H1 (cell line): Measurements from ENCODE around the gene PPARGC1A. TPM values are rescaled to one million over a fixed set of nuclear protein-coding genes. Genes with fewer than 3 reads are reported as not detected.

Source experiments
- CTCF ChIA-PET: fragments of 300-600 bp; sonication (Branson Sonifier 250); formaldehyde crosslinking; loops from one replicate; lab custom pipeline; 2021; ENCODE audit not compliant: partially characterized antibody; lab: Charles Lee
- POLR2A ChIA-PET: fragments of 300-600 bp; sonication (Branson Sonifier 250); formaldehyde crosslinking; loops from one replicate; lab custom pipeline; 2021; ENCODE audit warnings: inconsistent platforms; ENCODE audit not compliant: partially characterized antibody; lab: Charles Lee
- DNase-seq, 2 experiments: peaks; one replicate each; pipeline versions ENCODE4 v3.0.0 to v3.0.0-alpha.2; 2010 to 2022; ENCODE audit warnings: low spot score in 2 of 2, low read depth in 1 of 2, mixed read lengths in 1 of 2
- FAIRE-seq: peaks from 2 replicates; lab custom pipeline; 2011; peaks lifted over from hg19 to GRCh38; lab: Jason Lieb, UNC
- H2AFZ ChIP-seq: 2 replicates; pipeline ENCODE4 v1.8.1; 2012; ENCODE audit warnings: low read length, inconsistent platforms
- H2AK5ac ChIP-seq: 2 replicates; pipeline ENCODE4 v1.6.1; 2013; ENCODE audit warnings: low read depth, low read length
- H2BK120ac ChIP-seq: replicated peaks from 2 replicates; pipeline ENCODE3; 2013; ENCODE audit warnings: low read depth, low read length, inconsistent platforms
- H2BK12ac ChIP-seq: 2 replicates; pipeline ENCODE4 v1.6.1; 2013; ENCODE audit warnings: low read depth, low read length
- H2BK15ac ChIP-seq: 2 replicates; pipeline ENCODE4 v1.6.1; 2013; ENCODE audit warnings: low read length
- H2BK20ac ChIP-seq: 2 replicates; pipeline ENCODE4 v1.6.1; 2013; ENCODE audit warnings: low read length
- H2BK5ac ChIP-seq: 2 replicates; pipeline ENCODE4 v1.6.1; 2013; ENCODE audit warnings: low read depth, low read length
- H3K14ac ChIP-seq: 2 replicates; pipeline ENCODE4 v1.6.1; 2013; ENCODE audit warnings: inconsistent platforms; ENCODE audit not compliant: insufficient read length
- H3K18ac ChIP-seq: 2 replicates; pipeline ENCODE4 v1.6.1; 2013; ENCODE audit warnings: low read length; ENCODE audit errors: extremely low read depth
- H3K23ac ChIP-seq: 2 replicates; pipeline ENCODE4 v1.6.1; 2013; ENCODE audit warnings: inconsistent platforms; ENCODE audit not compliant: insufficient read length
- H3K23me2 ChIP-seq: 2 replicates; pipeline ENCODE4 v1.6.1; 2013; ENCODE audit warnings: low read depth, low read length
- H3K27ac ChIP-seq: 2 replicates; pipeline ENCODE4 v1.6.1; 2011; ENCODE audit warnings: low read depth, low read length, inconsistent platforms
- H3K27me3 ChIP-seq, 4 experiments: replicated peaks in 1 of 4; 1 replicate in 1 of 4; 2 replicates in 3 of 4; pipeline versions ENCODE4 v1.6.1 to v1.8.1; 2011 to 2013; ENCODE audit warnings: low read length in 3 of 4, mild to moderate bottlenecking in 3 of 4, inconsistent platforms in 2 of 4, mixed read lengths in 2 of 4, moderate library complexity in 1 of 4; ENCODE audit not compliant: control insufficient read depth in 3 of 4, insufficient read depth in 3 of 4; ENCODE audit errors: extremely low read depth in 1 of 4
- H3K36me3 ChIP-seq, 4 experiments: 2 replicates each; pipeline versions ENCODE4 v1.6.1 to v1.8.1; 2011 to 2013; ENCODE audit warnings: mild to moderate bottlenecking in 4 of 4, low read length in 3 of 4, moderate library complexity in 2 of 4, control low read depth in 1 of 4, inconsistent platforms in 1 of 4; ENCODE audit not compliant: insufficient read depth in 4 of 4, control insufficient read depth in 2 of 4
- H3K4ac ChIP-seq: replicated peaks from 2 replicates; pipeline ENCODE3; 2013; ENCODE audit warnings: low read length, low read depth, mixed read lengths, inconsistent platforms; ENCODE audit not compliant: insufficient read length
- H3K4me1 ChIP-seq, 4 experiments: replicated peaks in 1 of 4; 1 replicate in 1 of 4; 2 replicates in 3 of 4; pipeline versions ENCODE4 v1.6.1 to v1.8.1; 2011 to 2013; ENCODE audit warnings: low read length in 3 of 4, inconsistent platforms in 2 of 4, mixed read lengths in 1 of 4; ENCODE audit not compliant: insufficient read depth in 4 of 4, control insufficient read depth in 3 of 4
- H3K4me2 ChIP-seq, 2 experiments: 2 replicates each; pipeline versions ENCODE4 v1.6.1 to v1.8.1; 2011 to 2013; ENCODE audit warnings: low read depth in 2 of 2, low read length in 2 of 2, control low read depth in 1 of 2, inconsistent platforms in 1 of 2, mild to moderate bottlenecking in 1 of 2; ENCODE audit not compliant: insufficient read depth in 1 of 2
- H3K4me3 ChIP-seq, 4 experiments: fragments of 200-600, 300-600 bp in 1 of 4; sonication (generic), shearing (Covaris generic), sonication (Bioruptor Twin) in 1 of 4; 2 replicates each; pipeline versions ENCODE4 v1.5.1 to v1.8.1; 2011 to 2016; ENCODE audit warnings: low read length in 4 of 4, low read depth in 3 of 4, control low read depth in 2 of 4, inconsistent platforms in 2 of 4, mild to moderate bottlenecking in 2 of 4, mixed read lengths in 1 of 4, moderate library complexity in 1 of 4; ENCODE audit not compliant: insufficient read depth in 2 of 4; ENCODE audit errors: extremely low read depth in 1 of 4
- H3K56ac ChIP-seq: replicated peaks from 2 replicates; pipeline ENCODE3; 2013; ENCODE audit warnings: low read depth, mild to moderate bottlenecking, mixed read lengths, low read length, inconsistent platforms; ENCODE audit not compliant: insufficient read length
- H3K79me1 ChIP-seq: 2 replicates; pipeline ENCODE4 v1.6.1; 2013; ENCODE audit warnings: low read depth, low read length, control low read depth
- H3K79me2 ChIP-seq, 2 experiments: 2 replicates each; pipeline versions ENCODE4 v1.6.1 to v1.8.1; 2012 to 2013; ENCODE audit warnings: low read length in 2 of 2, mild to moderate bottlenecking in 2 of 2, inconsistent platforms in 1 of 2; ENCODE audit not compliant: insufficient read depth in 2 of 2, control insufficient read depth in 1 of 2
- H3K9ac ChIP-seq, 4 experiments: replicated peaks in 1 of 4; 1 replicate in 1 of 4; 2 replicates in 3 of 4; pipeline versions ENCODE4 v1.6.1 to v1.8.1; 2011 to 2013; ENCODE audit warnings: low read depth in 3 of 4, low read length in 3 of 4, control low read depth in 2 of 4, mild to moderate bottlenecking in 2 of 4, moderate library complexity in 2 of 4, inconsistent platforms in 1 of 4; ENCODE audit errors: extremely low read depth in 1 of 4
- H3K9me3 ChIP-seq, 2 experiments: 2 replicates each; pipeline versions ENCODE4 v1.6.1 to v1.8.1; 2012 to 2013; ENCODE audit warnings: mild to moderate bottlenecking in 2 of 2, moderate library complexity in 2 of 2, control low read depth in 1 of 2, inconsistent platforms in 1 of 2, low read depth in 1 of 2, low read length in 1 of 2, mixed read lengths in 1 of 2; ENCODE audit not compliant: insufficient read depth in 2 of 2
- H4K20me1 ChIP-seq, 2 experiments: replicated peaks in 1 of 2; 2 replicates each; pipeline versions ENCODE3 to v1.8.1; 2011 to 2013; ENCODE audit warnings: inconsistent platforms in 2 of 2, low read length in 2 of 2, mild to moderate bottlenecking in 1 of 2; ENCODE audit not compliant: insufficient read depth in 2 of 2, control insufficient read depth in 1 of 2
- H4K5ac ChIP-seq: 2 replicates; pipeline ENCODE4 v1.6.1; 2013; ENCODE audit warnings: low read length, low read depth, mixed read lengths, inconsistent platforms; ENCODE audit not compliant: insufficient read length
- H4K8ac ChIP-seq: 2 replicates; pipeline ENCODE4 v1.8.0; 2013; ENCODE audit warnings: mild to moderate bottlenecking, moderate library complexity, low read length, inconsistent platforms; ENCODE audit not compliant: insufficient read depth; ENCODE audit errors: extremely low read depth
- H4K91ac ChIP-seq: replicated peaks from 2 replicates; pipeline ENCODE3; 2013; ENCODE audit warnings: low read length, mixed read lengths, inconsistent platforms; ENCODE audit not compliant: insufficient read length
- CBX5 ChIP-seq: fragments of 300-800, 300-1000 bp; sonication (generic); IDR thresholded peaks from 2 replicates; pipeline ENCODE4 v1.7.1; 2016; ENCODE audit warnings: antibody characterized with exemption, low read length, low read depth
- CREB1 ChIP-seq: IDR thresholded peaks from 2 replicates; pipeline ENCODE4 v1.6.1; 2012; ENCODE audit warnings: inconsistent platforms
- EGR1 ChIP-seq: IDR thresholded peaks from 2 replicates; pipeline ENCODE4 v1.6.1; 2011; ENCODE audit warnings: low read depth, low read length, borderline replicate concordance
- EP300 ChIP-seq, 2 experiments: IDR thresholded peaks; 1 replicate in 1 of 2; 2 replicates in 1 of 2; pipeline ENCODE4 v1.6.1; 2011 to 2012; ENCODE audit warnings: low read depth in 2 of 2, low read length in 2 of 2, mild to moderate bottlenecking in 2 of 2, borderline replicate concordance in 1 of 2, inconsistent platforms in 1 of 2, moderate library complexity in 1 of 2
- EZH2 ChIP-seq: fragments of 200-600 bp; sonication (generic); IDR thresholded peaks from 2 replicates; pipeline ENCODE4 v1.7.1; 2012; ENCODE audit warnings: low read depth, mild to moderate bottlenecking, moderate library complexity, low read length, inconsistent platforms; ENCODE audit not compliant: severe bottlenecking
- KDM4A ChIP-seq: IDR thresholded peaks from one replicate; pipeline ENCODE4 v1.7.1; 2012; ENCODE audit warnings: low read depth, mild to moderate bottlenecking, moderate library complexity, low read length, inconsistent platforms; ENCODE audit not compliant: severe bottlenecking
- PHF8 ChIP-seq: fragments of 200-600 bp; sonication (generic); conservative IDR thresholded peaks from 2 replicates; pipeline ENCODE4 v1.7.1; 2012; ENCODE audit warnings: low read depth, mild to moderate bottlenecking, inconsistent platforms, low read length, moderate library complexity
- RXRA ChIP-seq: IDR thresholded peaks from 2 replicates; pipeline ENCODE4 v1.6.1; 2011; ENCODE audit warnings: low read depth, mild to moderate bottlenecking, low read length, moderate library complexity; ENCODE audit not compliant: insufficient read depth
- SP1 ChIP-seq: IDR thresholded peaks from 2 replicates; pipeline ENCODE4 v1.6.1; 2011; ENCODE audit warnings: low read depth, low read length
- SUZ12 ChIP-seq: fragments of 200-600 bp; sonication (generic); IDR thresholded peaks from 2 replicates; pipeline ENCODE4 v1.6.1; 2012; ENCODE audit warnings: mild to moderate bottlenecking, inconsistent platforms, low read length, moderate library complexity, mixed read lengths
- TBP ChIP-seq: IDR thresholded peaks from 2 replicates; pipeline ENCODE4 v1.6.1; 2011; ENCODE audit warnings: low read depth, low read length, improper control_type of control experiment
- TCF12 ChIP-seq: IDR thresholded peaks from 2 replicates; pipeline ENCODE4 v1.6.1; 2011; ENCODE audit warnings: low read depth, mild to moderate bottlenecking, low read length
- TEAD4 ChIP-seq: IDR thresholded peaks from 2 replicates; pipeline ENCODE4 v1.6.1; 2012; ENCODE audit warnings: low read depth, low read length, inconsistent platforms, mixed read lengths
- USF2 ChIP-seq: IDR thresholded peaks from 2 replicates; pipeline ENCODE4 v1.6.1; 2011; ENCODE audit warnings: low read length, improper control_type of control experiment
- WGBS, 2 experiments: shearing (Covaris generic) in 1 of 2; methylation state at CpG; one replicate each; pipeline versions ENCODE4 v1.1.6 to v1.1.7; 2013 to 2015; ENCODE audit warnings: low lambda C conversion rate in 2 of 2, mixed read lengths in 2 of 2, inconsistent platforms in 1 of 2, low coverage in 1 of 2, missing lambda C conversion rate in 1 of 2; ENCODE audit not compliant: insufficient replicate concordance in 2 of 2, insufficient coverage in 1 of 2, insufficient read length in 1 of 2; ENCODE audit errors: extremely low coverage in 1 of 2, missing lambda C conversion rate in 1 of 2; 5-methylcytosine and 5-hydroxymethylcytosine counted together
- polyA plus RNA-seq, 7 experiments: library from polyadenylated mRNA; depleted of rRNA in 3 of 7; stranded (reverse) in 5 of 7; unstranded in 2 of 7; fragments of >200 nt in 5 of 7; fragments of 200-250 nt in 2 of 7; gene quantifications; 1 replicate in 5 of 7; 2 replicates in 1 of 7; 4 replicates in 1 of 7; pipeline versions ENCODE4 v1.2.1 to v1.2.3, GENCODE V29; 2011 to 2013; ENCODE audit warnings: missing spikeins in 2 of 7, mixed read lengths in 2 of 7
- total RNA-seq: library from RNA; stranded (reverse); fragmentation: NEBNext Ultra II Directional; extraction: Animal tissue kit (Norgen Biotek cat#: 25700); gene quantifications from 2 replicates; pipeline ENCODE4 v1.2.1, GENCODE V29; 2021

Gene PPARGC1A
- total and polyA plus RNA-seq, 2 of the 8 experiments (the other 6 are each of a cell fraction or from before 2014, with no cell fraction given): 0.54 to 1.4 TPM

- Histone ChIP-seq H4K8ac (no peak overlapping the region), H3K4ac (no peak overlapping the region), H4K91ac (no peak overlapping the region), H2BK5ac (no peak overlapping the region), H2BK15ac (no peak overlapping the region), H3K4me1 (peaks cover 0 to 9% (median 0%) of the 10 kb centered on the region in 4 experiments; a peak in 2 of 7 replicates), H3K9me3 (no peaks in the 10 kb centered on the region), H3K36me3 (no peaks in the 10 kb centered on the region; a peak in 1 of 8 replicates), H3K27me3 (no peaks in the 10 kb centered on the region), H2AFZ (no peak overlapping the region), H3K9ac (no peak overlapping the region), H2BK120ac (no peak overlapping the region), H2BK12ac (no peak overlapping the region), H4K5ac (no peak overlapping the region), H3K23me2 (no peaks in the 10 kb centered on the region), H4K20me1 (no peaks in the 10 kb centered on the region), H2AK5ac (no peak overlapping the region), H3K18ac (no peak overlapping the region), H3K4me2 (no peak overlapping the region), H3K14ac (no peak overlapping the region), H3K79me1 (no peaks in the 10 kb centered on the region), H3K27ac (no peak overlapping the region), H3K4me3 (no peak overlapping the region), H3K56ac (no peak overlapping the region), H2BK20ac (no peak overlapping the region), H3K23ac (no peak overlapping the region), H3K79me2 (no peaks in the 10 kb centered on the region)
- CTCF ChIA-PET: no interaction called here
- FAIRE-seq (no peak), DNase-seq (no peak)
- POLR2A ChIA-PET: no interaction called here
- WGBS, 2 experiments: 86% methylated on average over 7 of the region's 7 CpGs; no CpG with 5 or more reads in 1 of the 2 experiments
- TF ChIP-seq EGR1: no peak
- TF ChIP-seq USF2: no peak
- TF ChIP-seq EP300 (IDR thresholded peaks at IDR 0.05; ENCODE audit: borderline replicate concordance in 1 of 2, low read depth in 2 of 2, low read length in 2 of 2): no peak
- TF ChIP-seq TBP: no peak
- no peak for TF ChIP-seq SUZ12
- TF ChIP-seq KDM4A: no peak
- TF ChIP-seq CBX5: no peak
- no peak for TF ChIP-seq SP1
- TF ChIP-seq TEAD4: no peak
- TF ChIP-seq EZH2: no peak
- no peak for TF ChIP-seq PHF8
- no peak for TF ChIP-seq RXRA
- TF ChIP-seq CREB1: no peak
- no peak for TF ChIP-seq TCF12
These were observed 110.0 kb downstream of the PPARGC1A start for GRCh38 chr4:23779839-23780238.
